Stimulated activated CD8-positive, alpha-beta memory T cell treated with anti-CD3 and anti-CD28 coated beads, Interleukin-15, amount 100 ng/mL, for 4 hours (primary cell): ENCODE results near the gene ZNF275.
"Not testable (repeated sequence)": the region's sequence is repeated elsewhere in the genome, so short reads cannot be mapped to it uniquely, and the experiment has no call there.

ENCODE experiments used
- DNase-seq, 2 donors: peaks; one replicate each; pipeline ENCODE4 v3.0.0-alpha.2; 2020; ENCODE audit warnings: low read depth in 2 of 2

Gene ZNF275

DNA sequence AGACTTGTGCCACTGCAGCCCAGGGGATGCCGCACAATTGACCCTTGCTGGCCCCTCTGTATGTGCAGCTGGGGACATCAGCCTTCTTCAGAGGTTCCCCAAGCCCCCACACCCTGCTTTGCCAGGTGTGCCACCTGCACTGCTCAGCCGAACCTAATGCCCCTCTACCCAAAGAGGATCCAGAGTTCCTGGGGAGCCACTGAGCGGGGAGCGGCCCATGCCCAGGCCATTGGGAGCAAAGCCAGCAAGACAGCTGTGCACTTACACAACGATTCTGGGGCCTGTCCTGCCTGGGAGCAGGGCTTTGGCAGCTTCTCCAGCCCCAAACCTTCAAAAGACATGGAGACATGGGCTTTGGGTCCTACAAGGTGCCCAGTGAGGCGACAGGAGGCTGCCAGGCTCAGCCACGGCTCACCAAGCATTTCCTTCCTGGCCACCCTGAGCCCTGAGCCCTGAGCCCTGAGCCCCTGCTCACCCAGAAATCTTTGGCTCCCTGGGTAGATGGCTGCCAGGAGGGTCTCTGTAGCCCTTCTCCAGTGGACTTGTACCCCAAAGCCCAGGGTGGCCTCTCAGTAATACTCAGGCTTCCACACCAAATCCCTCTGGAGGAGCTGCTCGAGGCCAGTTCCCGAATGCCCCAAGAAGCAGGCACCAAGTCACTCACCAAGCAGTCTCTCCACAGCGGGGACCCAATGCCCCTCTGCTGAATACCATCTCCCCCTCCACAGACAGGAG, 54.2 kb downstream of the ZNF275 start:
- no peak for DNase-seq

DNA sequence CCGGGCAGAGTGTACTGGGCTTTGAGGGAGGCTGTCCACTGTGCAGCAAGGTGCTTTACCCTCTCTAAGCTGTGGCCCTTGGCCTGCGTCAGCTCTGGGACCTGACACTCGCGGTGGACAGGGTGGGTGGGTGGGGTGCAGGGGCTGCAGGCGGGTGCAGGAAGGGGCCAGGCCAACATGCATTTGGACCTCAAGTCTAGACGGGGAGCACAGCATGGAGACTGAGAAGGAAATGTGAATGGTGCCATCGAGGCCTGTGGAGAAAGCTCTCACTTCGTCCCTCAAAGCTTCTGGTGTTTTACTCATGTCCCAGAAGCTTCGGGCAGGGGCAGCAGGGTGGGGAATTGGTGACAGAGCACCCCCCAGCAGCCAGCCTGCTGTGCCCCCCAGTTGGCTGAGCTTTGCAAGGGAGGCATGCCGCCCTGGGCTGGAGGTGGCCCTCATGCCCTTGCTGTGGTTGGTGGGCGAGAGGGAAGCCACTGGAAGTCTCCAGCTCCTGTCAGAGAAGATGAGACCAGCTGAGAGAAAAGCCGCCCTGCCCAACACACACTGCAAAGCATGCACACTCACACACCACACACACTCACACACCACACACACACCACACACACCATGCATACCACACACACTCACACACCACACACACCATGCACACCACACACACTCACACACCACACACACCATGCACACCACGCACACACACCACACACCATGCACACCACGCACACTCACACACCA, 54.9 kb downstream of the ZNF275 start:
- no peak for DNase-seq

DNA sequence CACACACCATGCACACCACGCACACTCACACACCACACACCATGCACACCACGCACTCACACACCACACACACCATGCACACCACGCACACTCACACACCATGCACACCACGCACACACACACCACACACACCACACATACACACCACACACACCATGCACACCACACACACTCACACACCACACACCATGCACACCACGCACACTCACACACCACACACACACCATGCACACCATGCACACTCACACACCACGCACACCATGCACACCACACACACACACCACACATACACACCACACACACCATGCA, 55.5 kb downstream of the ZNF275 start:
- not testable (repeated sequence) for DNase-seq

DNA sequence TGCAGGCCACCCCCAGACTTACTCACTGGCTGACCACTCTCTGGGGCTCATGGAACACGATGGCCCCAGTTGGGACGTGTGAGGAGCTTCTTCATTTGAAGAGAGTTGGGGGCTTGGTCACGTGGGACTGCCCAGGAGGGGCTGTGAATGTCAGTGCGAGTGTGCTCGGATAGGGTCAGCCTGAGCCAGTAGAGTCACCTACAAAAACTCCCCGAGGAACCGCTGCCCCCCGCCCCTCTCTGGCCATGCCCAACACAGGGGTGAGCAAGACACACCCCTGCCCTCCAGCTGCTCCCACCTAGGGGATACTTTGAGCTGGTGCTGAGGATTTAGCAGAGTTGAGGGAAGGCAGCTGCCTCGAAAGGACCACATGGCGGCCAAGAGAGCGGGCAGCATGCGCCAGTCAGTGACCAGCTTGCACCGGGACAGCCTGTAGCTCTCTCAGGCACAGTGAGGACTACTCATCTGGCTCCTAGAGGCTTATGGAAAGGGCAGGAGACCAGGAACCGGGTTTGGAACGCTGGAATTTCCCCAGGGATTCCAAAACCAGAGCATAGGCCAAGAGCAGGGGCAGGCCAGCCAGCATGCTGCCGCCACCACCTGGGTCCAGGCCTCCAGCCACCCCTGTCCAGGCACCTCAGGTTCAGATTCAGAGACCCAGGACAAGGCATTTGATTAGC, 58.8 kb downstream of the ZNF275 start:
- DNase-seq: no peak

DNA sequence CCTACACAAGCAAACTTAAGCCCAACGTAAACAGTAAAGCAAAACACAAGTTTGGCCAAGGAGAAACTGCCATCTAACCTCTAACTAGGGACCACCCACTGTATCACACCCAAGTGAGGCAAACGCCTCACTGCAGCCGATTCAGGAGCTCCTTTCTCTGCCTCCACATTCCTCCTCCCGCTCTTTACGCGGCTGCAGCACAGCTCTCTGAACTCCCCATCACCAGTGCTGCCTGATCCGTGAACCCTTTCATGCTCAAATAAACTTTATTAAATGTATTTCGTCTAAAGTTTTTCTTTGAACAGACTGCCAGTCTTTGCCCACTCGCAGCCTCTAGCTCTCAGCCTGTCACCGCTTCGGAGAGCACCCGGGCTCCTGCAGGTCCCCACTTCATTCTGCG, 60.7 kb downstream of the ZNF275 start:
- DNase-seq: no peak

DNA sequence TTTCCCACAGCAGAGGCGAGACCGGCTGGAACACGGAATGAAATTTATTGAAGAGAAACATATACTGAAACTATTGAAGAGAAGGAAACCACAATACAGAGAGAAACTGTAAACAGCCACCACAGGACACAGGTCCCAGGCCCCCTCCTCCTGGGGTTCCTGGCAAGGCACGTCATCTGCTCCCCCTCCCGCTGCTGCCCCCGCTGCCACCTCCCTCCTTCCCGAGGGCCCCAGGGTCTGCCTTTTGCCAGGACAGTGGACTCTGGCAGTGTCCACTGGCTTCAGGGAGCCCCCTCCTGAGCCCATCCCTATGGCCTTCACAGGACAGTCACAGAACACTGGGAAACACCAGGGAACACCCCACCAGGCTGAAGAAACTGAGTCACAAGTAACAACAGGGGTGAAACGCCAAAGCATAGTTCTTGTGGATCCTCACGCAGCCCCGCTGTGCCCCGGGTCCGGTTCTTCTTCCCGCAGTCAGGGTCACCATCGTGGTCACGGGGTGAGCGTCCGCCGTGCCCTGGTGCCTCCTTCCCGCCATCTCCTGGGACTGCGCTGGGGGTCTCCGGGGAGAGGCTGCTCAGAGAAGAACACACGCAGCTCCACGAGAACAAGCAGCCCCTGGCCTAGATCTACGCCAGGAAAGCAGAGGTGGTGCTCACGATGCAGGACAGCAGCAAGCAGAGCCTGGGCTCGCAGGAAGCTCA, 61.8 kb downstream of the ZNF275 start:
- DNase-seq: no peak

DNA sequence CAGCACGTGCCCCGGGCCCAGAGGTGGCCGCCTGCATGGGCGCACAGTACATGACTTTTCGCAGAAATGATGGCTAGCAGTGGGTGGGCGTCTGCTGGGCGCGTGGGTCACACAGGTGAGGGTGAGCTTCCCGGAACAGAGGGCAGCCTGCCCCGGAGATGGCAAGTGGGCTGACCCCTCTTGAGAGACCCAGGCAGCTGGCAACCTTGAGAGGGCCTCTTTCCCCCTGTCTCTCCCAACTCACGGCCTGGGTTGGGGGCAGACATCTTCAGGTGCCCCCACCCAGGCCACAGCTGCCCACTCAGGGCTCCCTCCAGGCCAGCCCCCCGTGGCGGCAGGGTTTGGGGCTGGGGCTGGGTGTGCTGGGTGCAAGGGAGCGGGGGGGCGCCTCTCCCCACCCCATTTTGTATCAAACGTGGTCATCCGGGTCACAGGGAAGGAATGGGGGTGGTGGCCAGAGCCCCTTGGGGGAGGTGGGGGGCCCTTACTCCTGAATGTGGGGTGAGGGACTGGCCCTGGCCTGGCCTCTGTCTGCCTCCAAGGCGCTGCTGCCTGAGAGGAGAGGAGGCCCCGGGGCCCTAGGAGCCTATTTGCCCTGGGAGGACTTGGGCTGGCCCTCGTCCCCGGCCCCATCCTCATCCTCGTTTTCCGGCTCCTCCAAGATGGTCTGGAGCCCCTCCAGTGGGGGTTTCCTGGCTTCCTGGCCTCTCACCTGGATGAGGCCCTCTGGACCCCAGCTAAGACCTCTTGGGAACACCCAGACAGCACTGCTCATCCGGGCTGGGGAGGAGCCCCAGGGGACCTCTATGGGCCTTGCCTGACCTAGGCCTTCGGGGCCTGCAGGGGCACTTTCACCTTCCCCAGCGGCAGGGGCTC, 62.6 kb downstream of the ZNF275 start:
- no peak for DNase-seq

DNA sequence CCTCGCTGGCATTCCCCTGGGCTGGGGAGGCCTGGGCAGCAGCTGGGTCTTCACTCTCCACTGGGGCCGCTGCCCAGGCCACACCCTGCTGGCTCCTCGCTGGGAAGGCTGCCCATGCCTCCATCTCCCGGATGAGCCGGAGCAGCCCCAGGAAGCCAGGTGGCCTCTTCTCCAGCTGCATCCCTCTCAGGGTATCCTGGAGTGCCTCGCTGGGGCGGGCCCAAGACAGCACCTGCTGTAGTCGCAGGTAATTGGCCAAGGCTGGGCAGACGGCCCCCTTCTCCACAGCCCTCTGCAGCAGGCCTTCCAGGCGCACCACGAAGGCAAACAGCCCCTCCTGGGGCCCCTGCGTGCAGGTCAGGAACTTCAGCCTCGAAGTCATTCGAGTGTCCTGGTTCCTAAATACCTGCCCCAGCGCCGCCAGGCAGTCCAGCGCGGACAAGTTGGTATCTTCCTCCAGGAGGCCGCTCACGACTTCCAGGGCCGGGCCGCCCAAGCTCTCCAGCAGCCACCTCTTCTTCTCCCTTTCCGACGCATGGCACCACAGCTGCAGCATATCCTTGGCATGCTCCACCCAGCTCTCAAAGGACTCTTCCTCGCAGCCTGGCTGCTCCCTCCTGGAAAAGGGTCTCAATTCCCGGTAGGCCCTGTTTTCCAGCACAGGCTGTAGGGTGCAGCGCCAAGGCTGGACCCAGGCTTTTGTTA, 63.5 kb downstream of the ZNF275 start:
- DNase-seq: no peak

DNA sequence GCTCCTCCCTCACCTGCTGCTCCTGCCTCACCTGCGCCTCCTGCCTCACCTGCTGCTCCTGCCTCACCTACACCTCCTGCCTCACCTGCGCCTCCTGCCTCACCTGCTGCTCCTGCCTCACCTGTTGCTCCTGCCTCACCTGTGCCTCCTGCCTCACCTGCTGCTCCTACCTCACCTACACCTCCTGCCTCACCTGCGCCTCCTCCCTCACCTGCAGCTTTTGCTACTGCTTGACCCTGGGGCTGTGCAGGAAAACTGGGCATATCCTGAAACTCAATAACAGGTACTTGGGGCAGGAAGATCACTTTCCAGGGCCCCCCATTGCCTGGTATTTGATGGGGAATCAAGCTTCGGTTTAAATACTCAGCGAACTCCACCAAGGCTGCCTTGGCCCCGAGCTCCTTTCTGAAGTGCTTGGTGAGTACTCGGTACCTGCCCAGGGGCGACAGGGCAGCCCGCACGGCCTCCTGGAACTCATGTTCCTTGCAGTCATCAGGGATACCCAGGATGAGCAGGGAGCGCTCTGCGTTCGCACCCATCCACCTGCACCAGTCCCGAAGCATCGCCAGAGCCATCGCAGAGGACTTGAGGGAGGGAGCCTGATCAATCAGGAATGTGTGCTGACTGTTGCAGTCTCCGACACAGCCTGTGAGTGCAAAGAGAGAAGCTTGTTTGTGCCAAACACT, 64.5 kb downstream of the ZNF275 start:
- DNase-seq: no peak

DNA sequence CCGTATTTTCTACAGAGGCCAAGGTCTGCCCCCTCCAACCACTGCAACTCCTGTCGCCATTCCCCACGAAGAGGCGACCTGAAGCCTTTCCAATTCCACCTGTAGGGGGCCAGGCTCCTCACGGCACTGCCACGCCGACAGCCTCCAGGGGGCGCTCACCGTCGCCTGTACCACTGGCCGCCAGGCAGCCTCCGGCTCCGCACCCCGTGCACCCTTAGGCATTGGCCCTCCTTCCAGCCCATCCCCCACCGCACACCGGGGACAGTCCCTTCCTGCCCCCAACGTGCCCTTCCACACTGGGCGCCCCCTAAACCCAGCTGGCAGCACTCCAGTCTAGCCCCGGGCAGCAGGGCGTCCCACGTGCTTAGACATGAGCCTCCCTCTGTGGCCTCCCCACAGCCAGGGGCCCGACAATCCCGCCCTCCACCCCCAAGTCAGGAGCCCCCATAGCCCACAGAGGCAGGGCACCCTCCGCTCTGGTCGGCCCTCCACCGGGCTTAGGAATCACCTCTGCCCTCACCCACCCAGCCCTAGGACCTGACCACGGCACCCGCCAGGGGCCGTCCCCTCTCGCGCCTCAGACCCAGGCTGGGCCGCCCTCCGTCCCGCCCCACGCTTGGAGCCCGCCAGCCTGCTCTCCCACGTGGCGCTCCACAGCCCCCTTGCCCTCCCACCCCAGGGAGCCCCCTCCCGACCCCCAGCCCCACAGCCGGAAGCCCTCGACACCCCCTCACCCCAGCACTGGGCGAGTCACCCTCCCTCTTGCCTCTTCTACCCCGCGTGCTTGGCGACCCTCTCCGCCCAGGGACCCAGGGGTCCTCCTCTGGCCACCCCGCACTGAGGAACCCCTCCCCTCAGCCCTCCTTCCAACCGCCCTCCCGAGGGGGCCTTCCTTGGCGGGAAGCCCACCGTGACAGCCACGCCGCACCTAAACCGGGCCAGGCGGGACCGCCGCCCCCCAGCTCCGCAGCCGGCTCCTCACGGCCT, 66.5 kb downstream of the ZNF275 start:
- no peak for DNase-seq

DNA sequence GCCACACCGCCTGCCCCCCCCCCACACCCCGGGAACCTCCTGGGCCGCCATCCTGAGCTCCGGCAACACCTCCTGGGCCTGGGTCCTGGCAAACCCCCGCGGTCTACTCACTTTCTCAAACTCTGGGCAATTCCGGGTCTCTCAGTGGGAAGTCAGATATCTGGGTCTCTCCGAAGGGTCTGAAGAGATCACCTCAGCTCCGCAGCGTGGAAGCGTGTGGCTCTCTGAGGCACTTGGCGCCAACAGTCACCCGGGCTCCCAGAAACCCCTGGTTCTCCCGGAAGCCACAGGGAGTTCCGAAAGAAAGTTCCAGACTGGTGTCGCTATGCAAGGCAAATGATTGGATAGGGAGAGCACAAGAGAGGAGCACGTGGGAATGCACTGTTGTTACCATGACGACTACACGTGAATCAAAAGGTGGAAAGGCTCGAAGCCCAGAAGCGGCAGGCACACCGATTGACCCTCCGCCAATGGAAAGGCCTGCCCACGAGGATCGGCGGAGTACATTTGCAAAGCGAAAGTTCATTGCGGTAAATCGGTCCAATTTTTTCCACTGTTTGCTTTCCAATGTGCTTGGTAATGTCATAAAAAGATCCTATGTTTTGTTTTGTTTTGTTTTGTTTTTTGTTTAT, 67.3 kb downstream of the ZNF275 start, which contains the start of gene PNMA6E:
Gene PNMA6E, minus strand, starts transcription at position 218 of the 632 bp plus-strand sequence. CDS start 2,501 bp downstream, outside the sequence.
- no peak for DNase-seq
